H1 (cell line): ENCODE measurements around the gene LCAT. TPM values are rescaled to one million over a fixed set of nuclear protein-coding genes. Genes with fewer than 3 reads are reported as not detected.

Source experiments
- CTCF ChIA-PET: fragments of 300-600 bp; sonication (Branson Sonifier 250); formaldehyde crosslinking; loops from one replicate; lab custom pipeline; 2021; ENCODE audit not compliant: partially characterized antibody; lab: Charles Lee
- POLR2A ChIA-PET: fragments of 300-600 bp; sonication (Branson Sonifier 250); formaldehyde crosslinking; loops from one replicate; lab custom pipeline; 2021; ENCODE audit warnings: inconsistent platforms; ENCODE audit not compliant: partially characterized antibody; lab: Charles Lee
- DNase-seq, 2 experiments: peaks; one replicate each; pipeline versions ENCODE4 v3.0.0 to v3.0.0-alpha.2; 2010 to 2022; ENCODE audit warnings: low spot score in 2 of 2, low read depth in 1 of 2, mixed read lengths in 1 of 2
- FAIRE-seq: peaks from 2 replicates; lab custom pipeline; 2011; peaks lifted over from hg19 to GRCh38; lab: Jason Lieb, UNC
- H2AFZ ChIP-seq: 2 replicates; pipeline ENCODE4 v1.8.1; 2012; ENCODE audit warnings: low read length, inconsistent platforms
- H2AK5ac ChIP-seq: 2 replicates; pipeline ENCODE4 v1.6.1; 2013; ENCODE audit warnings: low read depth, low read length
- H2BK120ac ChIP-seq: replicated peaks from 2 replicates; pipeline ENCODE3; 2013; ENCODE audit warnings: low read depth, low read length, inconsistent platforms
- H2BK12ac ChIP-seq: 2 replicates; pipeline ENCODE4 v1.6.1; 2013; ENCODE audit warnings: low read depth, low read length
- H2BK15ac ChIP-seq: 2 replicates; pipeline ENCODE4 v1.6.1; 2013; ENCODE audit warnings: low read length
- H2BK20ac ChIP-seq: 2 replicates; pipeline ENCODE4 v1.6.1; 2013; ENCODE audit warnings: low read length
- H2BK5ac ChIP-seq: 2 replicates; pipeline ENCODE4 v1.6.1; 2013; ENCODE audit warnings: low read depth, low read length
- H3K14ac ChIP-seq: 2 replicates; pipeline ENCODE4 v1.6.1; 2013; ENCODE audit warnings: inconsistent platforms; ENCODE audit not compliant: insufficient read length
- H3K18ac ChIP-seq: 2 replicates; pipeline ENCODE4 v1.6.1; 2013; ENCODE audit warnings: low read length; ENCODE audit errors: extremely low read depth
- H3K23ac ChIP-seq: 2 replicates; pipeline ENCODE4 v1.6.1; 2013; ENCODE audit warnings: inconsistent platforms; ENCODE audit not compliant: insufficient read length
- H3K23me2 ChIP-seq: 2 replicates; pipeline ENCODE4 v1.6.1; 2013; ENCODE audit warnings: low read depth, low read length
- H3K27ac ChIP-seq: 2 replicates; pipeline ENCODE4 v1.6.1; 2011; ENCODE audit warnings: low read depth, low read length, inconsistent platforms
- H3K27me3 ChIP-seq, 4 experiments: replicated peaks in 1 of 4; 1 replicate in 1 of 4; 2 replicates in 3 of 4; pipeline versions ENCODE4 v1.6.1 to v1.8.1; 2011 to 2013; ENCODE audit warnings: low read length in 3 of 4, mild to moderate bottlenecking in 3 of 4, inconsistent platforms in 2 of 4, mixed read lengths in 2 of 4, moderate library complexity in 1 of 4; ENCODE audit not compliant: control insufficient read depth in 3 of 4, insufficient read depth in 3 of 4; ENCODE audit errors: extremely low read depth in 1 of 4
- H3K36me3 ChIP-seq, 4 experiments: 2 replicates each; pipeline versions ENCODE4 v1.6.1 to v1.8.1; 2011 to 2013; ENCODE audit warnings: mild to moderate bottlenecking in 4 of 4, low read length in 3 of 4, moderate library complexity in 2 of 4, control low read depth in 1 of 4, inconsistent platforms in 1 of 4; ENCODE audit not compliant: insufficient read depth in 4 of 4, control insufficient read depth in 2 of 4
- H3K4ac ChIP-seq: replicated peaks from 2 replicates; pipeline ENCODE3; 2013; ENCODE audit warnings: low read length, low read depth, mixed read lengths, inconsistent platforms; ENCODE audit not compliant: insufficient read length
- H3K4me1 ChIP-seq, 4 experiments: replicated peaks in 1 of 4; 1 replicate in 1 of 4; 2 replicates in 3 of 4; pipeline versions ENCODE4 v1.6.1 to v1.8.1; 2011 to 2013; ENCODE audit warnings: low read length in 3 of 4, inconsistent platforms in 2 of 4, mixed read lengths in 1 of 4; ENCODE audit not compliant: insufficient read depth in 4 of 4, control insufficient read depth in 3 of 4
- H3K4me2 ChIP-seq, 2 experiments: 2 replicates each; pipeline versions ENCODE4 v1.6.1 to v1.8.1; 2011 to 2013; ENCODE audit warnings: low read depth in 2 of 2, low read length in 2 of 2, control low read depth in 1 of 2, inconsistent platforms in 1 of 2, mild to moderate bottlenecking in 1 of 2; ENCODE audit not compliant: insufficient read depth in 1 of 2
- H3K4me3 ChIP-seq, 4 experiments: fragments of 200-600, 300-600 bp in 1 of 4; sonication (generic), shearing (Covaris generic), sonication (Bioruptor Twin) in 1 of 4; 2 replicates each; pipeline versions ENCODE4 v1.5.1 to v1.8.1; 2011 to 2016; ENCODE audit warnings: low read length in 4 of 4, low read depth in 3 of 4, control low read depth in 2 of 4, inconsistent platforms in 2 of 4, mild to moderate bottlenecking in 2 of 4, mixed read lengths in 1 of 4, moderate library complexity in 1 of 4; ENCODE audit not compliant: insufficient read depth in 2 of 4; ENCODE audit errors: extremely low read depth in 1 of 4
- H3K56ac ChIP-seq: replicated peaks from 2 replicates; pipeline ENCODE3; 2013; ENCODE audit warnings: low read depth, mild to moderate bottlenecking, mixed read lengths, low read length, inconsistent platforms; ENCODE audit not compliant: insufficient read length
- H3K79me1 ChIP-seq: 2 replicates; pipeline ENCODE4 v1.6.1; 2013; ENCODE audit warnings: low read depth, low read length, control low read depth
- H3K79me2 ChIP-seq, 2 experiments: 2 replicates each; pipeline versions ENCODE4 v1.6.1 to v1.8.1; 2012 to 2013; ENCODE audit warnings: low read length in 2 of 2, mild to moderate bottlenecking in 2 of 2, inconsistent platforms in 1 of 2; ENCODE audit not compliant: insufficient read depth in 2 of 2, control insufficient read depth in 1 of 2
- H3K9ac ChIP-seq, 4 experiments: replicated peaks in 1 of 4; 1 replicate in 1 of 4; 2 replicates in 3 of 4; pipeline versions ENCODE4 v1.6.1 to v1.8.1; 2011 to 2013; ENCODE audit warnings: low read depth in 3 of 4, low read length in 3 of 4, control low read depth in 2 of 4, mild to moderate bottlenecking in 2 of 4, moderate library complexity in 2 of 4, inconsistent platforms in 1 of 4; ENCODE audit errors: extremely low read depth in 1 of 4
- H3K9me3 ChIP-seq, 2 experiments: 2 replicates each; pipeline versions ENCODE4 v1.6.1 to v1.8.1; 2012 to 2013; ENCODE audit warnings: mild to moderate bottlenecking in 2 of 2, moderate library complexity in 2 of 2, control low read depth in 1 of 2, inconsistent platforms in 1 of 2, low read depth in 1 of 2, low read length in 1 of 2, mixed read lengths in 1 of 2; ENCODE audit not compliant: insufficient read depth in 2 of 2
- H4K20me1 ChIP-seq, 2 experiments: replicated peaks in 1 of 2; 2 replicates each; pipeline versions ENCODE3 to v1.8.1; 2011 to 2013; ENCODE audit warnings: inconsistent platforms in 2 of 2, low read length in 2 of 2, mild to moderate bottlenecking in 1 of 2; ENCODE audit not compliant: insufficient read depth in 2 of 2, control insufficient read depth in 1 of 2
- H4K5ac ChIP-seq: 2 replicates; pipeline ENCODE4 v1.6.1; 2013; ENCODE audit warnings: low read length, low read depth, mixed read lengths, inconsistent platforms; ENCODE audit not compliant: insufficient read length
- H4K8ac ChIP-seq: 2 replicates; pipeline ENCODE4 v1.8.0; 2013; ENCODE audit warnings: mild to moderate bottlenecking, moderate library complexity, low read length, inconsistent platforms; ENCODE audit not compliant: insufficient read depth; ENCODE audit errors: extremely low read depth
- H4K91ac ChIP-seq: replicated peaks from 2 replicates; pipeline ENCODE3; 2013; ENCODE audit warnings: low read length, mixed read lengths, inconsistent platforms; ENCODE audit not compliant: insufficient read length
- ATF3 ChIP-seq: IDR thresholded peaks from 2 replicates; pipeline ENCODE4 v1.6.1; 2011; ENCODE audit warnings: low read depth, mild to moderate bottlenecking, low read length; ENCODE audit not compliant: insufficient read depth
- BACH1 ChIP-seq: IDR thresholded peaks from 2 replicates; pipeline ENCODE4 v1.6.1; 2012; ENCODE audit warnings: low read length, improper control_type of control experiment
- BCL11A ChIP-seq, 2 experiments: IDR thresholded peaks; one replicate each; pipeline ENCODE4 v1.6.1; 2011; ENCODE audit warnings: low read depth in 2 of 2, low read length in 2 of 2, mild to moderate bottlenecking in 2 of 2
- CHD1 ChIP-seq: IDR thresholded peaks from 2 replicates; pipeline ENCODE4 v1.6.1; 2012; ENCODE audit warnings: low read depth, low read length, improper control_type of control experiment
- E2F6 ChIP-seq: IDR thresholded peaks from 2 replicates; pipeline ENCODE4 v1.6.1; 2012; ENCODE audit warnings: inconsistent platforms
- FOSL1 ChIP-seq: IDR thresholded peaks from 2 replicates; pipeline ENCODE4 v1.6.1; 2011; ENCODE audit warnings: mild to moderate bottlenecking, low read depth, low read length, moderate library complexity; ENCODE audit not compliant: insufficient read depth
- GABPA ChIP-seq: IDR thresholded peaks from 2 replicates; pipeline ENCODE4 v1.6.1; 2011; ENCODE audit warnings: mild to moderate bottlenecking, low read length, moderate library complexity, borderline replicate concordance; ENCODE audit not compliant: insufficient read depth
- KDM1A ChIP-seq: fragments of 200-600, 300-600 bp; sonication (generic); IDR thresholded peaks from 2 replicates; pipeline ENCODE4 v1.7.1; 2016; ENCODE audit warnings: mild to moderate bottlenecking, low read length, borderline replicate concordance
- RXRA ChIP-seq: IDR thresholded peaks from 2 replicates; pipeline ENCODE4 v1.6.1; 2011; ENCODE audit warnings: low read depth, mild to moderate bottlenecking, low read length, moderate library complexity; ENCODE audit not compliant: insufficient read depth
- SP2 ChIP-seq: IDR thresholded peaks from 2 replicates; pipeline ENCODE4 v1.6.1; 2012; ENCODE audit warnings: mild to moderate bottlenecking, low read length, inconsistent platforms
- TAF1 ChIP-seq: IDR thresholded peaks from 2 replicates; pipeline ENCODE4 v1.6.1; 2011; ENCODE audit warnings: mild to moderate bottlenecking, low read depth, low read length
- WGBS, 2 experiments: shearing (Covaris generic) in 1 of 2; methylation state at CpG; one replicate each; pipeline versions ENCODE4 v1.1.6 to v1.1.7; 2013 to 2015; ENCODE audit warnings: low lambda C conversion rate in 2 of 2, mixed read lengths in 2 of 2, inconsistent platforms in 1 of 2, low coverage in 1 of 2, missing lambda C conversion rate in 1 of 2; ENCODE audit not compliant: insufficient replicate concordance in 2 of 2, insufficient coverage in 1 of 2, insufficient read length in 1 of 2; ENCODE audit errors: extremely low coverage in 1 of 2, missing lambda C conversion rate in 1 of 2; 5-methylcytosine and 5-hydroxymethylcytosine counted together
- polyA plus RNA-seq, 7 experiments: library from polyadenylated mRNA; depleted of rRNA in 3 of 7; stranded (reverse) in 5 of 7; unstranded in 2 of 7; fragments of >200 nt in 5 of 7; fragments of 200-250 nt in 2 of 7; gene quantifications; 1 replicate in 5 of 7; 2 replicates in 1 of 7; 4 replicates in 1 of 7; pipeline versions ENCODE4 v1.2.1 to v1.2.3, GENCODE V29; 2011 to 2013; ENCODE audit warnings: missing spikeins in 2 of 7, mixed read lengths in 2 of 7
- total RNA-seq: library from RNA; stranded (reverse); fragmentation: NEBNext Ultra II Directional; extraction: Animal tissue kit (Norgen Biotek cat#: 25700); gene quantifications from 2 replicates; pipeline ENCODE4 v1.2.1, GENCODE V29; 2021

Gene LCAT
- total and polyA plus RNA-seq, 2 of the 8 experiments (the other 6 are each of a cell fraction or from before 2014, with no cell fraction given), result 9.4 to 19.6 TPM

- Histone ChIP-seq H2AFZ (no peak overlapping the region), H3K27me3 (no peaks in the 10 kb centered on the region), H2BK120ac (no peak overlapping the region), H4K8ac (no peak overlapping the region; the same call in 1 of the 2 replicates), H4K91ac (no peak overlapping the region), H2BK15ac (no peak overlapping the region), H3K36me3 (no peaks in the 10 kb centered on the region; a peak in 1 of 8 replicates), H3K9ac (no peak overlapping the region), H3K23me2 (no peaks in the 10 kb centered on the region), H3K27ac (no peak overlapping the region), H3K9me3 (no peaks in the 10 kb centered on the region), H3K56ac (no peak overlapping the region), H2BK5ac (no peak overlapping the region), H3K4me3 (no peak overlapping the region), H4K5ac (no peak overlapping the region), H3K23ac (no peak overlapping the region), H3K14ac (no peak overlapping the region), H4K20me1 (peaks cover 13 to 20% of the 10 kb centered on the region in 2 experiments), H3K4ac (no peak overlapping the region), H3K4me2 (no peak overlapping the region), H3K79me2 (no peaks in the 10 kb centered on the region; a peak in 1 of 4 replicates), H2AK5ac (no peak overlapping the region), H3K4me1 (peaks cover 0 to 8% (median 4%) of the 10 kb centered on the region in 4 experiments; a peak in 5 of 7 replicates), H2BK20ac (no peak overlapping the region), H3K18ac (no peak overlapping the region), H3K79me1 (no peaks in the 10 kb centered on the region), H2BK12ac (no peak overlapping the region)
- WGBS, 2 experiments, result 86% methylated on average over 8 of the region's 8 CpGs; no CpG with 5 or more reads in 1 of the 2 experiments
- CTCF ChIA-PET, result interaction anchor here (0.6 to 27.1 kb wide), 10 partner anchors 11 to 438 kb away, joined by 3 to 623 read pairs (median 4); partner anchors contain the start of genes CTRL, EDC4, NRN1L and PSKH1
- FAIRE-seq, result no peak
- POLR2A ChIA-PET, result interaction anchor here (0.8 to 2.0 kb wide), 6 partner anchors 9 to 44 kb away, joined by 3 to 9 read pairs (median 4); partner anchors contain the start of genes CTRL and NRN1L
- TF ChIP-seq GABPA (no peak), ATF3 (no peak), CHD1 (no peak), E2F6 (no peak), TAF1 (no peak), SP2 (no peak), FOSL1 (no peak), BACH1 (no peak), KDM1A (no peak), RXRA (no peak), BCL11A (IDR thresholded peaks at IDR 0.05; ENCODE audit: low read depth in 2 of 2, low read length in 2 of 2) (no peak)
- no peak for DNase-seq
Measured at GRCh38 chr16:67922740-67923139, 21.2 kb downstream of the LCAT start.
